ENCODE results near the gene GPR137B.

DNA sequence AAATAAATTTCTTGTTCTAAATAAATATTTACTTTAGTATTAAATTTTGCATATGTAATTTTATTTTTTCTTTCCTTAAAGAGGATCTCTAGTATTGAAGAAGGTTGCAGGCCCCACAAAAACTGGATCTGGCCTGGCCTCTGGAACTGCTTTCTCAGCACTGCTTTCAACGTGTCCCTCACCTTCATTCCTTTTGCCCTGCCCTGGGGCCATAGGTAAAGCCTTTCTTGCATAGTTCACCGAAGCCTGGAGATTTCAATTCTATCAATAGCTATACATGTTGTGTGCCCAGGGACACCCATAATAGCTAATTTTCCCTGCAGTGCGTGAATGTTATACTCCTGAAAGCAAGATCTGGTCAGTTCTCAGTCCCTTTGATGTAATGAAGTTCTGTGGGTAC is 12.0 kb upstream of the GPR137B start:
- TF ChIP-seq ELK1 (IDR thresholded peaks at IDR 0.05; ENCODE audit: borderline replicate concordance, low read depth, low read length) = no peak
- TF ChIP-seq, protein P1, sequence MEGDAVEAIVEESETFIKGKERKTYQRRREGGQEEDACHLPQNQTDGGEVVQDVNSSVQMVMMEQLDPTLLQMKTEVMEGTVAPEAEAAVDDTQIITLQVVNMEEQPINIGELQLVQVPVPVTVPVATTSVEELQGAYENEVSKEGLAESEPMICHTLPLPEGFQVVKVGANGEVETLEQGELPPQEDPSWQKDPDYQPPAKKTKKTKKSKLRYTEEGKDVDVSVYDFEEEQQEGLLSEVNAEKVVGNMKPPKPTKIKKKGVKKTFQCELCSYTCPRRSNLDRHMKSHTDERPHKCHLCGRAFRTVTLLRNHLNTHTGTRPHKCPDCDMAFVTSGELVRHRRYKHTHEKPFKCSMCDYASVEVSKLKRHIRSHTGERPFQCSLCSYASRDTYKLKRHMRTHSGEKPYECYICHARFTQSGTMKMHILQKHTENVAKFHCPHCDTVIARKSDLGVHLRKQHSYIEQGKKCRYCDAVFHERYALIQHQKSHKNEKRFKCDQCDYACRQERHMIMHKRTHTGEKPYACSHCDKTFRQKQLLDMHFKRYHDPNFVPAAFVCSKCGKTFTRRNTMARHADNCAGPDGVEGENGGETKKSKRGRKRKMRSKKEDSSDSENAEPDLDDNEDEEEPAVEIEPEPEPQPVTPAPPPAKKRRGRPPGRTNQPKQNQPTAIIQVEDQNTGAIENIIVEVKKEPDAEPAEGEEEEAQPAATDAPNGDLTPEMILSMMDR (conservative IDR thresholded peaks at IDR 0.05; ENCODE audit: low read depth, low read length) = no peak
- no peak for TF ChIP-seq POLR2A (IDR thresholded peaks at IDR 0.05; ENCODE audit: low read depth, low read length)
- no peak for TF ChIP-seq SMC3 (IDR thresholded peaks at IDR 0.05; ENCODE audit: low read depth, low read length)
- no peak for TF ChIP-seq NFE2L2 (IDR thresholded peaks at IDR 0.05; ENCODE audit: low read depth, low read length)
- TF ChIP-seq BHLHE40 (IDR thresholded peaks at IDR 0.05; ENCODE audit: low read depth, low read length) = no peak
- TF ChIP-seq MXI1 (IDR thresholded peaks at IDR 0.05; ENCODE audit: borderline replicate concordance, low read depth, low read length) = no peak
- no peak for TF ChIP-seq RCOR1 (IDR thresholded peaks at IDR 0.05; ENCODE audit: insufficient replicate concordance, low read length)
- no peak for TF ChIP-seq FOS (IDR thresholded peaks at IDR 0.05; ENCODE audit: low read depth, low read length)
- no peak for TF ChIP-seq RAD21 (IDR thresholded peaks at IDR 0.05; ENCODE audit: low read length)
- TF ChIP-seq, protein P2, sequence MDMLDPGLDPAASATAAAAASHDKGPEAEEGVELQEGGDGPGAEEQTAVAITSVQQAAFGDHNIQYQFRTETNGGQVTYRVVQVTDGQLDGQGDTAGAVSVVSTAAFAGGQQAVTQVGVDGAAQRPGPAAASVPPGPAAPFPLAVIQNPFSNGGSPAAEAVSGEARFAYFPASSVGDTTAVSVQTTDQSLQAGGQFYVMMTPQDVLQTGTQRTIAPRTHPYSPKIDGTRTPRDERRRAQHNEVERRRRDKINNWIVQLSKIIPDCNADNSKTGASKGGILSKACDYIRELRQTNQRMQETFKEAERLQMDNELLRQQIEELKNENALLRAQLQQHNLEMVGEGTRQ (IDR thresholded peaks at IDR 0.05; ENCODE audit: low read depth, low read length) = no peak
- no peak for TF ChIP-seq CEBPB (IDR thresholded peaks at IDR 0.05; ENCODE audit: low read depth, low read length)
- TF ChIP-seq MAZ (IDR thresholded peaks at IDR 0.05; ENCODE audit: borderline replicate concordance, low read depth, low read length) = no peak
- no peak for TF ChIP-seq MAFK (IDR thresholded peaks at IDR 0.05; ENCODE audit: low read depth, low read length)
